OCI-LY7 (cell line): ENCODE results near the gene CCDC146. TPM values are rescaled to one million over a fixed set of nuclear protein-coding genes. Genes with fewer than 3 reads are reported as not detected.

Source experiments
- BruUV-seq: library from RNA; stranded (reverse); fragments of 400-500 nt; replicated peaks from 2 replicates; lab custom pipeline; 2021; lab: Mats Ljungman, UMichigan
- CTCF ChIA-PET: fragments of 300-600 bp; sonication (Branson Sonifier 250); formaldehyde crosslinking; loops from one replicate; lab custom pipeline; 2022; ENCODE audit warnings: antibody characterized with exemption; ENCODE audit not compliant: unreplicated experiment; lab: Charles Lee
- POLR2A ChIA-PET: fragments of 300-600 bp; sonication (Branson Sonifier 250); formaldehyde crosslinking; loops from one replicate; lab custom pipeline; 2022; ENCODE audit warnings: antibody characterized with exemption; lab: Charles Lee
- DNase-seq: peaks from one replicate; pipeline ENCODE4 v3.0.0-alpha.2; 2015; ENCODE audit warnings: low spot score
- H2AFZ ChIP-seq: fragments of 200-600 bp; sonication (generic), shearing (Covaris generic); 2 replicates; pipeline ENCODE4 v1.6.1; 2014; ENCODE audit warnings: mild to moderate bottlenecking, antibody characterized with exemption, low read length, moderate library complexity
- H3K27ac ChIP-seq: fragments of 200-600 bp; sonication (generic); 2 replicates; pipeline ENCODE4 v1.5.1; 2014; ENCODE audit warnings: mixed run types, low read depth, mild to moderate bottlenecking, moderate library complexity, low read length, inconsistent platforms; ENCODE audit not compliant: poor library complexity, severe bottlenecking
- H3K36me3 ChIP-seq: fragments of 200-600 bp; sonication (generic); 2 replicates; pipeline ENCODE4 v1.6.1; 2014; ENCODE audit warnings: mild to moderate bottlenecking, antibody characterized with exemption, low read length, moderate library complexity, mixed read lengths; ENCODE audit not compliant: insufficient read depth
- H3K4me1 ChIP-seq: fragments of 200-600 bp; sonication (generic); 2 replicates; pipeline ENCODE4 v1.5.1; 2014; ENCODE audit warnings: mild to moderate bottlenecking, low read length; ENCODE audit not compliant: insufficient read depth, poor library complexity, severe bottlenecking
- H3K4me2 ChIP-seq: fragments of 200-600 bp; sonication (generic); 2 replicates; pipeline ENCODE4 v1.6.1; 2014; ENCODE audit warnings: mild to moderate bottlenecking, low read length
- H3K4me3 ChIP-seq: fragments of 200-600 bp; sonication (generic); 2 replicates; pipeline ENCODE4 v1.5.1; 2014; ENCODE audit warnings: mild to moderate bottlenecking, low read depth, low read length; ENCODE audit not compliant: poor library complexity, severe bottlenecking
- H3K79me2 ChIP-seq: fragments of 200-600 bp; sonication (generic); 2 replicates; pipeline ENCODE4 v1.6.1; 2016; ENCODE audit warnings: low read depth, mild to moderate bottlenecking, low read length, moderate library complexity, mixed read lengths; ENCODE audit not compliant: insufficient read depth
- H3K9me2 ChIP-seq: fragments of 200-600 bp; sonication (generic); 2 replicates; pipeline ENCODE4 v1.6.1; 2016; ENCODE audit warnings: mild to moderate bottlenecking, low read length, mixed read lengths; ENCODE audit not compliant: insufficient read depth
- H3K9me3 ChIP-seq: fragments of 200-600 bp; sonication (generic); 2 replicates; pipeline ENCODE4 v1.6.1; 2014; ENCODE audit warnings: mild to moderate bottlenecking, mixed run types, low read length, mixed read lengths
- H4K20me1 ChIP-seq: fragments of 200-600 bp; sonication (generic); 2 replicates; pipeline ENCODE4 v1.6.1; 2014; ENCODE audit warnings: mild to moderate bottlenecking, antibody characterized with exemption, low read length, moderate library complexity, mixed read lengths; ENCODE audit not compliant: insufficient read depth
- CTCF ChIP-seq: fragments of 200-600 bp; sonication (generic); conservative IDR thresholded peaks from 2 replicates; pipeline ENCODE4 v1.5.1; 2014; ENCODE audit warnings: mild to moderate bottlenecking, antibody characterized with exemption, low read length, moderate library complexity, mixed read lengths
- EZH2phosphoT487 ChIP-seq: fragments of 200-600 bp; sonication (generic); IDR thresholded peaks from 2 replicates; pipeline ENCODE4 v1.6.1; 2018; ENCODE audit warnings: low read depth, borderline replicate concordance, mild to moderate bottlenecking, mixed run types, antibody characterized with exemption, low read length, moderate library complexity, mixed read lengths
- intact Hi-C: fragments of 100-400 bp; cut with micrococcal nuclease; formaldehyde crosslinking; loops from one replicate; pipeline ENCODE4 v1.10.0; 2022; ENCODE audit not compliant: unreplicated experiment
- total RNA-seq, 2 experiments: library from RNA; depleted of rRNA in 1 of 2; stranded (reverse); fragments of >200 nt in 1 of 2; shearing (Covaris generic) in 1 of 2; gene quantifications; 2 replicates each; pipeline ENCODE4 v1.2.3, GENCODE V29; 2014 to 2022

Gene CCDC146
- total RNA-seq, 2 experiments from 2014 or later = 3.0 to 3.2 TPM

DNA sequence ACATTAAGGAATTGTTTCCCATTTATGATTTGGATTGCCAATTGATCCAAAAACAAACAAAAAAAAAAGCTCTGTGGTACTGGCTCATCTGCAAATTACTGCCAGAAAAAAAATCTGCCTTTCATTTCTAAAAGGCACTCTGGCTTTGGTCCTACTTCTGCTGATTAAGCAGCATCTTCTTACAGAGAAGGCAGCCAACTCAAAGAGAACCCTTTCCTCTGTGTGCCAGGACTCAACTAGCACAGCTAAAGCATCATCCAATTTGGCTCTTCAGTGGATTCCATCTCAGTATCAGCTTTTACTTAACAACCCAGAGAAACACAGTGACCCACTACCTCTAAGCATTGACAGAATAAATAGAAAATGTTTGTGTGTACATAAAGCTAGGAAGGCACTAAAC, 213.2 kb downstream of the CCDC146 start:
- Histone ChIP-seq H2AFZ (no peak overlapping the region), H3K9me2 (no peaks in the 10 kb centered on the region), H3K4me3 (no peak overlapping the region), H3K4me2 (no peak overlapping the region), H3K9me3 (no peaks in the 10 kb centered on the region), H3K4me1 (peaks cover 4% of the 10 kb centered on the region), H3K36me3 (no peaks in the 10 kb centered on the region), H4K20me1 (no peaks in the 10 kb centered on the region), H3K27ac (no peak overlapping the region), H3K79me2 (no peaks in the 10 kb centered on the region)
- ChIA-PET CTCF (no interaction called here), POLR2A (interaction anchor here (0.6 to 1.4 kb wide), 2 partner anchors 16 to 18 kb away, joined by 3 read pairs; no protein-coding TSS in a partner anchor)
- no TSS peak for BruUV-seq
- DNase-seq = no peak
- intact Hi-C loops = no loop called here
- TF ChIP-seq CTCF (no peak), EZH2phosphoT487 (no peak)

- Histone ChIP-seq H3K4me1 (no peaks in the 10 kb centered on the region), H3K36me3 (no peaks in the 10 kb centered on the region), H3K9me2 (no peaks in the 10 kb centered on the region), H3K4me3 (no peak overlapping the region), H3K4me2 (no peak overlapping the region), H4K20me1 (no peaks in the 10 kb centered on the region), H3K27ac (no peak overlapping the region), H3K79me2 (no peaks in the 10 kb centered on the region), H2AFZ (no peak overlapping the region), H3K9me3 (no peaks in the 10 kb centered on the region)
- DNase-seq = no peak
- ChIA-PET CTCF (no interaction called here), POLR2A (no interaction called here)
- TF ChIP-seq EZH2phosphoT487 (no peak), CTCF (no peak)
- intact Hi-C loops = no loop called here
- no TSS peak for BruUV-seq
Measured at GRCh38 chr7:77337456-77337990, 215.1 kb downstream of the CCDC146 start.

GRCh38 chr7:77338260-77338659, 215.8 kb downstream of the CCDC146 start:
- no peak for TF ChIP-seq CTCF
- no peak for TF ChIP-seq EZH2phosphoT487
- Histone ChIP-seq H3K4me2 (no peak overlapping the region), H2AFZ (no peak overlapping the region), H3K4me3 (no peak overlapping the region), H3K9me3 (no peaks in the 10 kb centered on the region), H3K4me1 (no peaks in the 10 kb centered on the region), H4K20me1 (no peaks in the 10 kb centered on the region), H3K9me2 (no peaks in the 10 kb centered on the region), H3K27ac (no peak overlapping the region), H3K36me3 (no peaks in the 10 kb centered on the region), H3K79me2 (no peaks in the 10 kb centered on the region)
- DNase-seq = no peak
- POLR2A ChIA-PET = no interaction called here
- intact Hi-C loops = no loop called here
- CTCF ChIA-PET = no interaction called here
- BruUV-seq = no TSS peak
